ENCODE results near the gene MYH9.
"Not testable (repeated sequence)": the region's sequence is repeated elsewhere in the genome, so short reads cannot be mapped to it uniquely, and the experiment has no call there.

MYH9 gene

GRCh38 chr22:36259615-36260300, 128.0 kb downstream of the MYH9 start:
- no peak for DNase-seq (ENCODE audit: low read depth)
- no peak overlapping the region for H3K4me3 ChIP-seq (ENCODE audit: low read depth, low read length)

- H3K4me3 ChIP-seq (ENCODE audit: low read depth, low read length) = no peak overlapping the region
- DNase-seq (ENCODE audit: low read depth) = no peak
Measured at GRCh38 chr22:36258701-36259614, 128.8 kb downstream of the MYH9 start.

GRCh38 chr22:36257948-36258670, 129.7 kb downstream of the MYH9 start:
- H3K4me3 ChIP-seq (ENCODE audit: low read depth, low read length) = no peak overlapping the region
- DNase-seq (ENCODE audit: low read depth) = no peak

DNA sequence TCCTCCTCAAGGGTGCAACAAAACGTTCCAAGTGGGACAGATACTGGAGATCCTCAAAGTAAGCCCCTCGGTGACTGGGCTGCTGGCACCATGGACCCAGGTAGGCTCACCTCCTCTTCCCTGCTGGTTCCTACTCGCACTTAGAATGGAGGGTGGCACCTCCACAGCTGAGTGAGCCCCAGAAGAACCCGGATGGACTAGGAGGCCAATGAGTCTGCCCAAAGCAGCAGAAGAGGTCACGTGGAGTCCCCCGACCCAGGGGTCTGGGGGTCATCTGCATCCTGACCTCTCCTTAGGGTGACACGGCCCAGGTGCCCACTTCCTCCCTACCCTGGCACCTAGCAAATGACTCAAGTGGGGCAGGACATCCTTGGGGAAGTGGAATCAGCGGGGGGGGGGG, 130.5 kb downstream of the MYH9 start:
- no peak overlapping the region for H3K4me3 ChIP-seq (ENCODE audit: low read depth, low read length)
- DNase-seq (ENCODE audit: low read depth) = no peak

GRCh38 chr22:36256478-36256877, 131.3 kb downstream of the MYH9 start:
- H3K4me3 ChIP-seq (ENCODE audit: low read depth, low read length) = no peak overlapping the region
- DNase-seq (ENCODE audit: low read depth) = no peak

DNA sequence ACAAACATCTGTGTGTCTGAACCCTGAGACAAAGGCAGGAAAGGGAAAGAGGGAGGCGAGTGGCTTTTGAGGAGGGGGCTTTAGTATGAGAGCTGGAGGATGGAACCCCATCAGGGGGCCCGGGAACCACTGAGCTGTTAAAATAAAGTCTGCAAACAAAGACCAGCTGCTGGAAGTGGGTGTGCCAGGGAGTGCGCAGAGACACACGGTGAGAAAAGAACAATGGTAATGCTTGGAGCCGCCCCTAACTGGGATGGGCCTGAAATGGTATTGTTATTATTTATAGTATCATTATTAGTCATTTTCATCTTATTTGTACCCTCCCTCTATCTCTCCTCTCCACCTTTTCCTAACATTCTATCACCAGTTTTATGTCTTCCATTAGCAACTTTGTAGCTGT, 132.2 kb downstream of the MYH9 start:
- H3K4me3 ChIP-seq (ENCODE audit: low read depth, low read length); DNase-seq (ENCODE audit: low read depth): not testable (repeated sequence)

DNA sequence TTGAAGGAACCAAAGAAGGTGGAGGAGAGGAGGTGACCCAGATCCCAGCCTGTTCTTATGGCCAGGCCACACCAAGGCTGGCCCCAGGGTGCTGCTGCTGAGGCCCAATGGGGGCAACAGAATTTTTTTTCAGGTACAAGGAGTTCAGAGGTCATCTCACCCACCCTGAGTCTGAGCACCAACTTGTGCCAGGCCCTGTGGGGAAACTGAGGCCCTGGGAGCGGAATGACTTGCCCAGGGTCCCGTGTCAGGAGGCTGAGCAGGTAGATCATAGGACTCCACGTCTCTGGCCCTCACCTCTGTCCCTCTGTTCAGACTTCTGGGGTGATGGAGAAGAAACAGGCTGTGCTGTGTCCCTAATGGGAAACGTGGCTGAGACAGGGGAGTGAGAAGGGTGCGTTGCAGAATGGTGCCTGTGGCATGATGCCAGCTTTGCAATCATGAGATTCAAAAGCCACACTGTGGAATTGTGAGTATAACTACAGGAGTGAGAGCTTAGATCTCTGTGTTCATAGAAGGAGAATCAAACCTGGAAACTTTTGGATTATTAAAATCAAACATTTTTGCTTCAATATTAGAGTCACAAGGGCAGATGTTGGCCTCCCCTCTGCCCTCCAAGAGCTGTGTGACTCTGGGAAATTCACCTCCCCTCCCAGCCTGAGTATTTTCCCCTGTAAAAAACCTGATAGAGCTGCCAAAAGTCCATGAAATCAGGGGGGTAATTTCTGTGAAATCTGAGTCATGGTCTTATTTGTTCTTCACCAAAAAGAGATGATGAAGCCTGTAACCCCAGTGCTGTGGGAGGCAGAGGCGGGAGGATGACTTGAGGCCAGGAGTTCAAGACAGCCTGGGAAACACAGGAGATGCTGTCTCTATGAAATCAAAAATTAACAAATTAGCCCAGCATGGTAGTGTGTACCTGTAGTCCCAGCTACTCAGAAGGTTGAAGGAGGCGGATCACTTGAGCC, 134.0 kb downstream of the MYH9 start:
- no peak for DNase-seq (ENCODE audit: low read depth)
- no peak overlapping the region for H3K4me3 ChIP-seq (ENCODE audit: low read depth, low read length)

DNA sequence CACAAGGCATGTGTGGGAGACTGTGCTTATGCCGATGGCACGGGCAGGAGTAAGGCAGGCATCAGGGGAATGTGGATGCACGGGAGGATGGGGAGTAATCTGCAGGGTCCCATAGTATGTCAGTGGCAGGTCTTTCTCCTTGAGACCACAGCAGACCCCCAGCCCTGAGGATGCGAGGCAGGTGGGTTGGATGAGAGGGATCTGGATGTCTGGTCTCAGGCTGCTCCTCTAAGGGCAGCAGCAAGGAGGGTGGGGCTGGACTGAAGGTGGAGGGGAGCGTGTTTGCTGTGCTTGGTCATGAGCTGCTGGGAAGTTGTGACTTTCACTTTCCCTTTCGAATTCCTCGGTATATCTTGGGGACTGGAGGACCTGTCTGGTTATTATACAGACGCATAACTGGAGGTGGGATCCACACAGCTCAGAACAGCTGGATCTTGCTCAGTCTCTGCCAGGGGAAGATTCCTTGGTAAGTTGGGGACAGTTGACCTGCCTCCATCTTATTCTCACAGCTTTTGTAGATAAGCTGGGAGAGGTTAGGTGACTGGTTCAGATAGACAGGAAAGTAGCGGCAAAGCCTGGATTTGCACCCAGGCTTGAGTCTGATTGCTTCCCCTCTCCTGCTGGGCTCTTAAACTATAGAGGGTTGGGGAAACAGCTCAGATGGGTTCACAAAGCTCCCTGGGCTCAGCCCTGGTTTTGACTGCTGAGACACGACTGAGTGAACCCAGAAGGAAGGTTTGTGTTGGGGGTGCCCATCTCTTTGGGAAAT, 134.8 kb downstream of the MYH9 start, which contains the start of gene APOL1:
Gene APOL1 (plus strand): TSS at position 380 of the 769 bp plus-strand sequence. CDS start 1,823 bp downstream, outside the sequence.
- no peak for DNase-seq (ENCODE audit: low read depth)
- H3K4me3 ChIP-seq (ENCODE audit: low read depth, low read length) = peak within 1 kb of the TSS; percentile 15

DNA sequence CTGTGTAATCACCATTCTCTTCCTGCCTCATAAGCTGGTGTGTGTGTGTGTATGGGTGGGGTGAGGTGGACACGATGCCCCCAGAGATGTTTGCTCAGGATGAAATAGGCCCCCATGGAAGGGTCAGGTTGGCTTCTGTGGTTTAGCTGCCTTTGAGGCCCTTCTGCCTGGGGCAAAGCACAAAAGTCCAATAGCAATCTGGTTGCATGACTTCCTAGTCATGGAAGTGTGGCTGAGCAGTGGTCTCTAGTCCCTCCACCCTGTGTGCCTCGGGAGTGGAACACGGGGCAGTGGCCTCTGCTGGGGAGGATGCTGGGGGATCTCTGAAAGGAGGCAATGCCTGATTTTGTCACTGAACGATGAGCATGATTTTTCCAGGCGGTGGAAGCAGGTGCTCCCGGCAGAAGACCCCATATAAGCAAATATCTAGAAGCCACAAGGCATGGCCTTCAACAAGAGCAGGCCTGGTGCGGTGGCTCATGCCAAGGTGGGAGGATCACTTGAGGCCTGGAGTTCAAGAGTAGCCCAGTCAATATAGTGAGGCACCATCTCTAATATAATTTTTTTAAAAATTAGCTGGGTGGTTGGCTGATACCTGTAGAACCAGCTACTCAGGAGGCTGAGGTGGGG, 135.7 kb downstream of the MYH9 start:
- not testable (repeated sequence) for DNase-seq (ENCODE audit: low read depth); H3K4me3 ChIP-seq (ENCODE audit: low read depth, low read length)

DNA sequence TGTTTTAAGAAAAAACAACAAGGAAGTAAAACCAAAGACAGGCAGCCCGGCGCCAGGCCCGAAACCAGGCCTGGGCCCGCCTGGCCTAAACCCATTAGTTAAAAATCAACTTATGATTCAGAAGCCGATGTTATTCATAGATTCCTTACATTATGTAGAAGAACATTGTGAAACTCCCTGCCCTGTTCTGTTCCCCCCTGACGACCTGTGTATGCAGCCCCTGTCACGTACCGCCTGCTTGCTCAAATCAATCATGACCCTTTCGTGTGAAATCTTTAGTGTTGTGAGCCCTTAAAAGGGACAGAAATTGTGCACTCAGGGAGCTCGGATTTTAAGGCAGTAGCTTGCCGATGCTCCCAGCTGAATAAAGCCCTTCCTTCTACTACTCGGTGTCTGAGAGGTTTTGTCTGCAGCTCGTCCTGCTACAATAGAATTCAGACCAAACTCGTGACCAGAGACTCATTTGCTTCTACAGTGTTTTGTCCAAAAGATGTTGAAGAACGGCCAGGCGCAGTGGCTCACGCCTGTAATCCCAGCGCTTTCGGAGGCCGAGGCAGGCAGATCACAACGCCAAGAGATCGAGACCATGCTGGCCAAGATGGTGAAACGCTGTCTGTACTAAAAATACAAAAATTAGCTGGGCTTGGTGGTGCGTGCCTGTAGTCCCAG, 137.3 kb downstream of the MYH9 start:
- not testable (repeated sequence) for DNase-seq (ENCODE audit: low read depth); H3K4me3 ChIP-seq (ENCODE audit: low read depth, low read length)

- no peak for DNase-seq (ENCODE audit: low read depth)
- no peak overlapping the region for H3K4me3 ChIP-seq (ENCODE audit: low read depth, low read length)
Measured at GRCh38 chr22:36249160-36249559, 138.6 kb downstream of the MYH9 start.

DNA sequence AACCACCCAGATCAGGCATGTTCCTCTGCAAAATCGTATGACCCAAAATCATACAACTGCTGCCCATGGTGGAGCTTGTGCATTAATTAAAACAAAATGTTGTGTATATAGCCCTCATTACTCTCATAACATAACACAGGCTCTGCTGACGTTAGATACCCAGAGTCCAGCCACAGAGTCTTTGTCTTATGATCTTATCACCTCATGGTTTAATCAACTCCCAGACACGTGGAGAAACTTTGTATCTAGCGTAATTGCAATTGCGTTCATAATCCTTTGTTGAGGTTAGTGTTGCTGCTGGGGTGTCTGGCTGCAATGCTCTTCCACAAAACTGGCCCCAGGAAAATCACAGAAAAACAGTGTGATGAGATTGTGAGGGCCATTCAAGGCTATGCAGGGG, 139.8 kb downstream of the MYH9 start:
- DNase-seq (ENCODE audit: low read depth) = no peak
- no peak overlapping the region for H3K4me3 ChIP-seq (ENCODE audit: low read depth, low read length)

- no peak for DNase-seq (ENCODE audit: low read depth)
- H3K4me3 ChIP-seq (ENCODE audit: low read depth, low read length) = no peak overlapping the region
Measured at GRCh38 chr22:36246718-36247117, 141.0 kb downstream of the MYH9 start.

DNA sequence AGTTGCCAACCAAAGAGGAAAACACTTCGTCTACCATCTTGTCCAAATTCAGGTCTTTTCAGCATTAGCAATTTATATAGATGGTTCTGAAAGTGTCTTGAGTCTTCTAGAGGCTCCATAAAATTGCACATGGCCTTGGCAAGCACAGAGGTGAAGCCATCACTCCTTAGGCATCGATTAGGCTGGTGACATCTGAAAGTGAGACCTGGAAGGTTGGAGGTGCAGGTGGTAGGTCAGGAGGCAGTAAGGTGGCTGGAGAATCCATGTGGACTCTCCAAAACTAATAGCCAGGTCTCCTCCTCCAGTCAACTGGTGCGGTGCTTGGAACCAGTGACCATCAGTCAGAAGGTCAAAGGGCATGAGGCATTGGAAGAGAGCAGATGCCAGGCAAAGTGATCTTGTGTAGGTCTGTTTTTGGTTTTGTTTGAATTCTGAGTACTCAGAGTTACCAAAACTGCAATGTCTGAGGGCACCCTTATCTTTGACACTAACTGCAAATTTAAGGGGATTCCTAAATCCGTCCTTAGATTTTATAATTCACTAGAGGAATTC, 141.9 kb downstream of the MYH9 start:
- DNase-seq (ENCODE audit: low read depth) = no peak
- no peak overlapping the region for H3K4me3 ChIP-seq (ENCODE audit: low read depth, low read length)

- no peak for DNase-seq (ENCODE audit: low read depth)
- H3K4me3 ChIP-seq (ENCODE audit: low read depth, low read length) = no peak overlapping the region
Measured at GRCh38 chr22:36244522-36245391, 143.0 kb downstream of the MYH9 start.

GRCh38 chr22:36243986-36244385, 143.8 kb downstream of the MYH9 start:
- DNase-seq (ENCODE audit: low read depth) = no peak

More at GRCh38 chr22:36243986-36244385, 143.8 kb downstream of the MYH9 start:
- H3K4me3 ChIP-seq (ENCODE audit: low read depth, low read length) = no peak overlapping the region
